Effector memory CD8-positive, alpha-beta T cell (primary cell): ENCODE data around the gene CEP250.

ENCODE experiments used
- ATAC-seq: fragments of 150-1000 bp; cut with Tn5 transposase; replicated peaks from 2 replicates; pipeline ENCODE4 v1.10.0; 2021; ENCODE audit warnings: mild to moderate bottlenecking, moderate library complexity
- DNase-seq, 3 experiments: peaks; one replicate each; pipeline ENCODE4 v3.0.0; 2021
- H3K27ac Mint-ChIP-seq, 2 donors: one replicate each; pipeline ENCODE4 v1.8.0; 2022; ENCODE audit warnings: mild to moderate bottlenecking in 2 of 2, mixed read lengths in 2 of 2, moderate library complexity in 2 of 2
- H3K27me3 Mint-ChIP-seq, 2 donors: one replicate each; pipeline ENCODE4 v1.8.0; 2022; ENCODE audit warnings: mixed read lengths in 2 of 2
- H3K36me3 Mint-ChIP-seq: one replicate; pipeline ENCODE4 v1.8.0; 2022; ENCODE audit warnings: mild to moderate bottlenecking, moderate library complexity, mixed read lengths; ENCODE audit not compliant: insufficient read depth
- H3K4me1 Mint-ChIP-seq, 2 donors: one replicate each; pipeline ENCODE4 v1.8.0; 2022; ENCODE audit warnings: low read depth in 2 of 2, mixed read lengths in 2 of 2
- H3K4me3 Mint-ChIP-seq, 2 donors: one replicate each; pipeline ENCODE4 v1.8.0; 2022; ENCODE audit warnings: mild to moderate bottlenecking in 2 of 2, mixed read lengths in 2 of 2, moderate library complexity in 2 of 2
- H3K9me3 Mint-ChIP-seq, 2 donors: one replicate each; pipeline ENCODE4 v1.8.0; 2022; ENCODE audit warnings: mixed read lengths in 2 of 2

The CEP250 gene

DNA sequence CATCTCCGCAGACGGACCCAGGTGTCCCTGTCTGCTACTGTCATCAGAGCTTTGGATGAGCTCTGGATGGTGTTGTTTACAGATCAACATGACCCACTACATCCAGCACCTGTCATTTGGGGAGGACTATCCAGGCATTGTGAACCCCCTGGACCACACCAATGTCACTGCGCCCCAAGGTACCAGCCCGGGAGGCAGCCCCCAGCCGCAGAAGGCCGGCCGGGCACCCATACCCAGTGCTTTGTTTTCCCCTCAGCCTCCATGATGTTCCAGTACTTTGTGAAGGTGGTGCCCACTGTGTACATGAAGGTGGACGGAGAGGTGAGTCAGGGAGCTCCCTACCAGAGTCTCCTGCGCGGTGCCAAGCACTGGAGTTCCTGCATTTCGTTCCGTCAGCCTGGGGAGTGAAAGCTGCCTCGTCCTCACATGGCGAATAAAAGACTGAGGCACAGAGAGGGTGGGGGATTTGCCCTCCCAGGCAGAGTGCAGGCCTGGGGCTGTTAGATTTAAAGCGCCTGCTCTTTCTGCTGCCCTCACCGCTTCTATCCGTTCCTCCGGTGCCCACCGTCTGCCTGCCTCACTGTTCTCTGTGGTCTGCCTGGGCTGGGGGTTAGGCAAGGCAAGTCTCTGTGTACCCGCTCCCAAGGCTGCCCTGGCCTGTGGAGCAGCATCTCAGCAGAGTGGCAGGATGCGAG is 100.7 kb downstream of the CEP250 start:
- Mint-ChIP-seq H3K4me3 (no peak overlapping the region), H3K27me3 (no peaks in the 10 kb centered on the region), H3K4me1 (peaks cover 0 to 1% of the 10 kb centered on the region in 2 donors), H3K36me3 (peaks cover 4% of the 10 kb centered on the region), H3K9me3 (no peaks in the 10 kb centered on the region), H3K27ac (no peak overlapping the region)
- DNase-seq (no peak), ATAC-seq (no peak)

DNA sequence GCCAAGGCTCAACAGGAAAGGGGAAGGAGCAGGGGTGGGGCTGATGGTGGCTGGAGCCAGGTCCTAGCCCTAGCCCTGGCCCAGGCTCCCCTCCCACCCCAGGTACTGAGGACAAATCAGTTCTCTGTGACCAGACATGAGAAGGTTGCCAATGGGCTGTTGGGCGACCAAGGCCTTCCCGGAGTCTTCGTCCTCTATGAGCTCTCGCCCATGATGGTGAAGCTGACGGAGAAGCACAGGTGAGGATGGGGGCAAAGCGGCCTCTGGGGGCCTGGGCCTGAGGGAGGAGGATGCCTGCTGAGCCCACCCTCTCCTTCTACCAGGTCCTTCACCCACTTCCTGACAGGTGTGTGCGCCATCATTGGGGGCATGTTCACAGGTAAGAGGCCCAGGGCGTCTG is 101.5 kb downstream of the CEP250 start:
- Mint-ChIP-seq H3K27me3 (peaks cover 0 to 5% of the 10 kb centered on the region in 2 donors), H3K4me1 (peaks cover 0 to 3% of the 10 kb centered on the region in 2 donors), H3K9me3 (no peaks in the 10 kb centered on the region), H3K27ac (no peak overlapping the region), H3K4me3 (no peak overlapping the region), H3K36me3 (peaks cover 4% of the 10 kb centered on the region)
- ATAC-seq (no peak), DNase-seq (no peak)

DNA sequence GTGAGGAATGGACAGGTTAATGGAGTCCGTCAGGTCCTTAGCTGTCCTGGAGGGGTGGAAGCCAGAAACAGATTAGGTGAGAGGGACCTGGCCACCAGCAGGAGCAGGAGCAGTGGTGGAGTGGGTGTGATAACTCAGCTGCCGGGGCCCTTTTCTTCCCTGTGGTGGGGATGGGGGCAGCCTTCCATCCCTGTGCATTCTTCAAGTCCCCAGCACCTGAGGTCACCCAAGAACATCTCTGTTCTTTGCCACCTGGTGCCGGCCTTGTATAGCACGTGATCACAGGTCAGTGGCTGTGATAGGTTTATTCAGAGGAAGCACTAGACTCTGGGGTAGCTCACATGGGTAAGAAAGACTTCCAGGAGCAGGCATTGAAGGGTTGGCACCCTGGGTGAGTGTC is 103.1 kb downstream of the CEP250 start:
- Mint-ChIP-seq H3K27ac (peak overlapping the region; percentile 23 to 59), H3K4me3 (no peak overlapping the region), H3K4me1 (peaks cover 0 to 3% of the 10 kb centered on the region in 2 donors), H3K36me3 (peaks cover 4% of the 10 kb centered on the region), H3K9me3 (no peaks in the 10 kb centered on the region), H3K27me3 (peaks cover 0 to 14% of the 10 kb centered on the region in 2 donors)
- ATAC-seq = no peak
- DNase-seq = no peak

DNA sequence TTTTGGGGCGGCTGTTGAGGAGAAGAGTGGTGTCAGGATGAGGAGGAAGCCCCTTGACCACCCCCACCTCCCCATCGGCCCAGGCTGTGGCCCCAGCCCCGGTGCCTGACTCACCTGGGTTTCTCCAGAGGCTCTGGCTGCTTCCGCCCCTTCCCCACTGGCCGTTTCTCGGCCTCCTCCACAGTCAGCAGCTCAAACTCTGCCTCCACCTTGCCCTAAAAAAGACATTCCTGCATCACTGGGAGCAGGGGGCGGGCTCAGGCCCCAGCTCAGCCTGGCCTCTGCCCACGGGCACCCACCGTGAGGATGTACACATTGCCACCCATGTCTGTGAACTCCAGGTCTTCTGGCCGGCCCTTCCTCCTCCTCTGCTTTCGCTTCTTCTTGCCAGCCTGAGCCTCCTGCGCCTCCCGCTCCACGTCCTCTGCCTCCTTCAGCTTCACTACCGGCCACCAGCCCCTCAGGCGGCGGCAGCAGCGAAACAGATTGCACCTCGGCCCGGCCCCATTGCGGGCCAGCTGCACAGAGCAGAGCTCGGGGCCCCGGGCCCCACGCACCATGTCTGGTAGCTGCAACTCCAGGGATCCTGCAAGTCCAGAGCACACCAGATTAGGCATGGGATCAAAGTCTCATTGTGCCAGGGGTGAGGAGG is 103.8 kb downstream of the CEP250 start:
- Mint-ChIP-seq H3K4me3 (no peak overlapping the region), H3K27me3 (peaks cover 5 to 21% of the 10 kb centered on the region in 2 donors), H3K9me3 (no peaks in the 10 kb centered on the region), H3K36me3 (peaks cover 4% of the 10 kb centered on the region), H3K27ac (peak overlapping the region; percentile 23 to 59), H3K4me1 (peaks cover 0 to 3% of the 10 kb centered on the region in 2 donors)
- DNase-seq (no peak), ATAC-seq (no peak)

DNA sequence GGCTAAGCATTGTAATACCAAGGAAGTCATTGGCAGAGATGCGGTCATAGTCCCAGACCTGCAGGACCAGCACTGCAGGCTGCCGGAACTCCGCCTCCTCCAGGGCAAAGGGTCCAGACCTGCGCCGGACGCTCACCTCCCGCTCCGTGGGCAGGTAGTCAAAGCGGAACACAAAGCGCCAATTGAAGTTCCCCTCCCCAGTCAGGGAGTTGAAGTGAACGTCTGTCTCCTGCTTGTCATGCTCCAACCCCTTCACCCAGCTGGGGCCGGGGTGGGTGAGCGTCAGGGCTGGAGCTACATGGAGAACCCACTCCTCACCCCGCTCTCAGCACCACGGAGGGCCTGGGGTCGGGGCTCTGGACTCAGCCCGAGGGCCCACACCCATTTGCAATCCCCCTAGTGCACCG is 104.7 kb downstream of the CEP250 start:
- H3K27ac Mint-ChIP-seq = no peak overlapping the region
- ATAC-seq = no peak
- H3K36me3 Mint-ChIP-seq = peaks cover 4% of the 10 kb centered on the region
- no peak for DNase-seq
- no peaks in the 10 kb centered on the region for H3K9me3 Mint-ChIP-seq
- peaks cover 5 to 30% of the 10 kb centered on the region in 2 donors for H3K27me3 Mint-ChIP-seq
- H3K4me3 Mint-ChIP-seq = no peak overlapping the region
- H3K4me1 Mint-ChIP-seq = peaks cover 0 to 3% of the 10 kb centered on the region in 2 donors

DNA sequence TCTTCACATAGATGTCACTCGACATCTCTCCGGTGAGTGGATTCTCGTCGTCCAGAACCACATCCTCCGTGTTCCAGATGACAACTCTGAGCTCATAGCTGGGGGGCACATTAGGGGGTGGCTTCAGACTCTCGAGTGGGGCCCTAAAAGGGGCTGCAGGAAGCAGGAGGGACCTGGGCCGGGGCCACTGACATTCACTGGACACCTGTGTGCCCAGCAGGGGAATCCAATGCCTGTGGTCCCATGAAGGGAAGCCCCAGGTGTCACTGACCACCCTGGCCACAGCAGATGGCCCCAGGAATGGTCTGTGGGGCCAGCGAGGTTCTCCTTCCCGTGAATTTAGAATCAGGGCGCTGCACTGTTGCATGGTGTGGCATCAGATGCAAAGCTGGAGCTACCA is 105.1 kb downstream of the CEP250 start:
- no peak overlapping the region for H3K27ac Mint-ChIP-seq
- peaks cover 0 to 3% of the 10 kb centered on the region in 2 donors for H3K4me1 Mint-ChIP-seq
- H3K36me3 Mint-ChIP-seq = peaks cover 4% of the 10 kb centered on the region
- no peak overlapping the region for H3K4me3 Mint-ChIP-seq
- peaks cover 5 to 30% of the 10 kb centered on the region in 2 donors for H3K27me3 Mint-ChIP-seq
- no peak for ATAC-seq
- H3K9me3 Mint-ChIP-seq = no peaks in the 10 kb centered on the region
- no peak for DNase-seq

DNA sequence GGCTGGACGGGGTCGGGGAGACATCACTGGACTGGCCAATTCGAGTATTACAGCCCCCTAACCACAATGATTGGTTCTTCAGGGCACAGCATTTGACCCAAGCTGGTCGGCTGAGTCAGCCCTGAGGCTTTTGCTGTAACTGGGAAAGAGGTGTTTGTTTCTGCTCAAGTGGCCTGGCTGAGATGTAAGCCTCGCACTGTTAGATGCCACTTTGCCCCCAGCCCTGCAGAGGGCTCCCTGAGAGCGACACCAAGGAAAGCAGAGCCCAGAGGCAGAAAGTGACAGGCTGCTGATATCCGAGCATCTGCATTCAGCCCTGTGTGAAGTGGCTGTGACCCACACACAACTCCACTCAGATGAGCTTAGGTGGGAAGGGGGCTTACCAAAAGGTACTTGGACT is 105.9 kb downstream of the CEP250 start:
- DNase-seq (peak in 1 of 3 experiments; percentile 8), ATAC-seq (peak; percentile 56)
- Mint-ChIP-seq H3K36me3 (no peaks in the 10 kb centered on the region), H3K9me3 (no peaks in the 10 kb centered on the region), H3K27ac (no peak overlapping the region), H3K27me3 (peaks cover 5 to 30% of the 10 kb centered on the region in 2 donors), H3K4me1 (peaks cover 0 to 3% of the 10 kb centered on the region in 2 donors), H3K4me3 (no peak overlapping the region)

DNA sequence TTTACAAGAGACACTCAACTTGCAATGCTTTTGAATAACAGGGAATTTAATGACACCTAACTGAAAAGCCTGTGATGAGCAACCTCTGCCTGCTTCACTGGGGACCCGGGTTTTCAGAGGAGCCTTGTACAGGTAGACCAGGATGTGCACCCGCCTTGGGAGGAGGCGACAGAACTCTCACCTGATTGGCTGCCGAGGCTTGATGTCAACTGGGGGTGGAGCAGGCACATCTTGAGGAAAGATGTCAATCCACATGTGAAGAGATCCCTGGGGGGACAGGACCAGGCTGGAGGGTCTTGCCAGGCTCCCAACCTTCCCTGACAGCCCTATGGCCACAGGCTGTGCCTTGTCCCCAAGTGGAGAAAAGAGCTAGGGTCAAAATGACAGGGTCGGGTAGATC is 106.3 kb downstream of the CEP250 start:
- DNase-seq = no peak
- no peaks in the 10 kb centered on the region for H3K36me3 Mint-ChIP-seq
- H3K4me3 Mint-ChIP-seq = no peak overlapping the region
- peaks cover 5 to 30% of the 10 kb centered on the region in 2 donors for H3K27me3 Mint-ChIP-seq
- no peaks in the 10 kb centered on the region for H3K9me3 Mint-ChIP-seq
- no peak for ATAC-seq
- H3K4me1 Mint-ChIP-seq = peaks cover 0 to 3% of the 10 kb centered on the region in 2 donors
- no peak overlapping the region for H3K27ac Mint-ChIP-seq

DNA sequence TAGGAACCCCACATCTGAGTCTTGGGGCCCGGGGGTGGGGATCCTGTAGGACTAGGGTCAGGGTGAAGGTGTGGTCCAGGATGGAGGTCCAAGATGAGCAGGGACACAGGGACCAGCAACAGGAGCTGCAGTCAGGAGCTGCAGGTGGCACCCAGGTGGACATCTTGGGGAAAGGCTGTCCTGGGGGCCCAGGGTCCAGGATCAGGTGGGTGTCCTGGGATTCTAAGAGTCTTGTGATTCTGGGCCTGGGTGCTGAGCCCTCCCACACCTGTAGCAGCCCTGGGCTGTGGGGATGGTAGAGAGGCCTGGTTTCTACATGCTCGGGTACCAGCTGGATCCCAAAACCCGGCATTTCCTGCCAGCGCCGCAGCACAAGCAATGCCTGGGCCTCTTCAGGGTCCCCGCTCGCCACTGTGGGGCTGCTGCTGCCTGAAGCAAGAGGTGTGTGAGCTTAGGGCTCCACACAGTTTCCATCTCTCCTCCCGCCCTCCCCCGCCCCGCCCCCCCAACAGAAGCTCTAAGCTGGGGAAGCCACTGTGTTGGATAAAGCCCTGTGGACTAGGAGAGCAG is 107.2 kb downstream of the CEP250 start:
- H3K27me3 Mint-ChIP-seq = peaks cover 5 to 30% of the 10 kb centered on the region in 2 donors
- DNase-seq (no peak), ATAC-seq (no peak)
- no peak overlapping the region for H3K4me3 Mint-ChIP-seq
- H3K36me3 Mint-ChIP-seq = no peaks in the 10 kb centered on the region
- H3K27ac Mint-ChIP-seq = no peak overlapping the region
- H3K9me3 Mint-ChIP-seq = no peaks in the 10 kb centered on the region
- H3K4me1 Mint-ChIP-seq = peaks cover 0 to 3% of the 10 kb centered on the region in 2 donors

DNA sequence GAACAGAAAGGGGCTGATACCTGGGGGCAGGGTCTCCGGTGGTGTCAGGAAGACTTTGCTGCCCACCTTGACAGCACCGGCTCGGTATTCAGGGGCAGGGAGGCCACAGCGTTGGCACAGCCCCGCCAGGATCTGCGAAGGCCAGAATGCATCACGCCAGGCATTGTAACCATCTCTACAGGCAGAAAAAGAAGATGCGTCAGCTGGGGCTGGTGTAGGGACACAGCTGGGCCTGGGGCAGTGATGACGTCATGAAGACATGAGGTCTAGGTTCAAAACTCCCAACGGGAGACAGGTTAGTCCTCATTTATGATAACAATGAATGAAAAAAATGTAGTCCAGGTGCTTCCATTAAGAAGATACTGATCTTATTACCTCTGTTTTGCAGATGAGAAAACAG is 108.4 kb downstream of the CEP250 start:
- Mint-ChIP-seq H3K27ac (no peak overlapping the region), H3K27me3 (peaks cover 5 to 30% of the 10 kb centered on the region in 2 donors), H3K4me3 (no peak overlapping the region), H3K4me1 (peaks cover 0 to 1% of the 10 kb centered on the region in 2 donors), H3K9me3 (no peaks in the 10 kb centered on the region), H3K36me3 (peaks cover 2% of the 10 kb centered on the region)
- ATAC-seq = no peak
- DNase-seq = no peak

DNA sequence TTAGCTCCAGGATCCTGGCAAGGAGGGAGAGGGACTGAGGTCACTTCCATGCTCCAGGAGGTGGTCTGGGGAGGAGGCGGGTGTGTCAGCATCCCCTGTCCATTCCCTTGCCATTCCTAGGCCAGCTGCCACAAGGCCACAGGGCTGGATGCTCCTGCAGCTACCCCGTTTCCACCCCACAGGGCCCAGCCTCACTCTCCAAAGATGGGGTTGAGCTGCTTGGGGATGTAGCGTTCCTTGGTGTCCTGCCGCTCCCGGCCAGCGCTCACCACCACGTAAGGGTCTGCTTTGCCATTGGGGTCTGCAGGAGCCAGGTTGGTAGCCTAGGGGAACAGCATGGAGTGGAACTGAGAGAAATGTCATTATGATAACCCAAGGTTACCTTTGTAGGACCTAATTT is 109.5 kb downstream of the CEP250 start:
- H3K36me3 Mint-ChIP-seq = peaks cover 3% of the 10 kb centered on the region

DNA sequence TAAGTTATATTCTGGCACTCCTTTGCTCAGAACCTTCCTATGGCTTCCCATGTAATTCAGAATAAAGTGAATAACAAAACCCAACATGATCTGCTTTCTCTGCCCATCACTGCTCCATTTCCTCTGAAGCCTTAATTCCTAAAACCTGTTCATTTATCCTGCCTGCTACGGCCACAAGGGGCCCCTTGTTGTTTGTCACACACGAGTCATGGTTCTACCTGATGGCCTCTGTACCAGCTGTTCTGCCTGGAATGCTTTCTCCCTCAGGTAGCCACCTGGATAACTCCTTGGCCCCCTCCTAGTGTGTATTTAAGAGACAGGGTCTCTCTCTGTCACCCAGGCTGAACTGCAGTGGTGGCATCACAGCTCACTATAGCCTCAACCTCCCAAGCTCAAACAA is 113.2 kb downstream of the CEP250 start:
- ATAC-seq = no peak
- peaks cover 3% of the 10 kb centered on the region for H3K36me3 Mint-ChIP-seq
- DNase-seq = no peak
- no peak overlapping the region for H3K4me3 Mint-ChIP-seq
- peaks cover 4 to 14% of the 10 kb centered on the region in 2 donors for H3K27me3 Mint-ChIP-seq
- peaks cover 0 to 3% of the 10 kb centered on the region in 2 donors for H3K9me3 Mint-ChIP-seq
- H3K4me1 Mint-ChIP-seq = no peaks in the 10 kb centered on the region
- no peak overlapping the region for H3K27ac Mint-ChIP-seq

More for the DNA sequence above, 109.5 kb downstream of the CEP250 start:
- Mint-ChIP-seq H3K27me3 (peaks cover 5 to 30% of the 10 kb centered on the region in 2 donors), H3K4me1 (peaks cover 0 to 1% of the 10 kb centered on the region in 2 donors), H3K27ac (no peak overlapping the region), H3K4me3 (no peak overlapping the region), H3K9me3 (no peaks in the 10 kb centered on the region)
- ATAC-seq (no peak), DNase-seq (no peak)
